PFSK-1 (cell line): ENCODE data around the gene TET2.

ENCODE experiments used
- FOXP2 ChIP-seq: optimal IDR thresholded peaks from 2 replicates; pipeline ENCODE3; 2011; ENCODE audit warnings: borderline replicate concordance, control low read depth, inconsistent platforms; ENCODE audit not compliant: insufficient read depth; ENCODE audit errors: extremely low read length, extremely low read depth
- POLR2AphosphoS5 ChIP-seq: IDR thresholded peaks from 2 replicates; pipeline ENCODE4 v1.6.1; 2012; ENCODE audit warnings: low read depth, mild to moderate bottlenecking, control low read depth, low read length, moderate library complexity
- SIN3A ChIP-seq: IDR thresholded peaks from 2 replicates; pipeline ENCODE4 v1.6.1; 2012; ENCODE audit warnings: mild to moderate bottlenecking, low read length, moderate library complexity, borderline replicate concordance; ENCODE audit not compliant: insufficient read depth
- TAF1 ChIP-seq: IDR thresholded peaks from 2 replicates; pipeline ENCODE4 v1.6.1; 2012; ENCODE audit warnings: low read length, control low read depth, borderline replicate concordance; ENCODE audit not compliant: insufficient read depth
- TF ChIP-seq, protein P1 (sequence below), 2 experiments: IDR thresholded peaks; 2 replicates each; pipeline versions ENCODE4 v1.6.1 to v1.8.0; 2011 to 2012; ENCODE audit warnings: low read depth in 2 of 2, low read length in 2 of 2, control low read depth in 1 of 2, inconsistent platforms in 1 of 2, mild to moderate bottlenecking in 1 of 2, moderate library complexity in 1 of 2; ENCODE audit not compliant: insufficient read depth in 1 of 2

The TET2 gene

DNA sequence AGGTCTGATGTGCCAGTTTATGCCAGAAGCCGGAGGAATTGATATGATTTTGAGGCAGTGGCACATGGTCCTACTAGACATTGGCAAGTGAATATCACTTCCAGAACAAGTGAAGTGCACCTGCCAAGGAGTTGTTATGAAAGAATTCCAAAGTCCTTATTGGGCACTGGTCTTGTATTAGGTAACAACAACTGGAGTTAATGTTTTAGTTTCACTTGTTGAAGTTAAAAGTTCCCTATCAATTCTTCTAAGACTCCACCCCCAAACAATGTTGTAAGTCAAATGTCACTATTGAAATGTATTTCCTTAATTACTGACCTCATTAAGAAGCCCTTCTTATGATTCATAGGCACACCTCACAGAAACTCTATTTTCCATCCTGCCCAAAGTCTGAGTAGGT lies 3.1 kb downstream of the TET2 start:
- TF ChIP-seq SIN3A (no peak), FOXP2 (no peak), TAF1 (no peak)
- TF ChIP-seq, protein P1, sequence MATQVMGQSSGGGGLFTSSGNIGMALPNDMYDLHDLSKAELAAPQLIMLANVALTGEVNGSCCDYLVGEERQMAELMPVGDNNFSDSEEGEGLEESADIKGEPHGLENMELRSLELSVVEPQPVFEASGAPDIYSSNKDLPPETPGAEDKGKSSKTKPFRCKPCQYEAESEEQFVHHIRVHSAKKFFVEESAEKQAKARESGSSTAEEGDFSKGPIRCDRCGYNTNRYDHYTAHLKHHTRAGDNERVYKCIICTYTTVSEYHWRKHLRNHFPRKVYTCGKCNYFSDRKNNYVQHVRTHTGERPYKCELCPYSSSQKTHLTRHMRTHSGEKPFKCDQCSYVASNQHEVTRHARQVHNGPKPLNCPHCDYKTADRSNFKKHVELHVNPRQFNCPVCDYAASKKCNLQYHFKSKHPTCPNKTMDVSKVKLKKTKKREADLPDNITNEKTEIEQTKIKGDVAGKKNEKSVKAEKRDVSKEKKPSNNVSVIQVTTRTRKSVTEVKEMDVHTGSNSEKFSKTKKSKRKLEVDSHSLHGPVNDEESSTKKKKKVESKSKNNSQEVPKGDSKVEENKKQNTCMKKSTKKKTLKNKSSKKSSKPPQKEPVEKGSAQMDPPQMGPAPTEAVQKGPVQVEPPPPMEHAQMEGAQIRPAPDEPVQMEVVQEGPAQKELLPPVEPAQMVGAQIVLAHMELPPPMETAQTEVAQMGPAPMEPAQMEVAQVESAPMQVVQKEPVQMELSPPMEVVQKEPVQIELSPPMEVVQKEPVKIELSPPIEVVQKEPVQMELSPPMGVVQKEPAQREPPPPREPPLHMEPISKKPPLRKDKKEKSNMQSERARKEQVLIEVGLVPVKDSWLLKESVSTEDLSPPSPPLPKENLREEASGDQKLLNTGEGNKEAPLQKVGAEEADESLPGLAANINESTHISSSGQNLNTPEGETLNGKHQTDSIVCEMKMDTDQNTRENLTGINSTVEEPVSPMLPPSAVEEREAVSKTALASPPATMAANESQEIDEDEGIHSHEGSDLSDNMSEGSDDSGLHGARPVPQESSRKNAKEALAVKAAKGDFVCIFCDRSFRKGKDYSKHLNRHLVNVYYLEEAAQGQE (IDR thresholded peaks at IDR 0.05; ENCODE audit: insufficient read depth in 1 of 2, low read depth in 2 of 2, low read length in 2 of 2), result no peak

- TF ChIP-seq FOXP2, result no peak
- TF ChIP-seq POLR2AphosphoS5, result no peak
- TF ChIP-seq, protein P1 (IDR thresholded peaks at IDR 0.05; ENCODE audit: insufficient read depth in 1 of 2, low read depth in 2 of 2, low read length in 2 of 2), result no peak
- TF ChIP-seq SIN3A, result no peak
- TF ChIP-seq TAF1, result no peak
Measured at GRCh38 chr4:105150503-105150902, 3.8 kb downstream of the TET2 start.

- TF ChIP-seq, protein P1 (IDR thresholded peaks at IDR 0.05; ENCODE audit: insufficient read depth in 1 of 2, low read depth in 2 of 2, low read length in 2 of 2), result no peak
- TF ChIP-seq TAF1 (no peak), SIN3A (no peak), FOXP2 (no peak), POLR2AphosphoS5 (no peak)
Measured at GRCh38 chr4:105153749-105154148, 7.1 kb downstream of the TET2 start.

GRCh38 chr4:105154576-105154975 lies 7.9 kb downstream of the TET2 start:
- TF ChIP-seq SIN3A, result no peak
- TF ChIP-seq, protein P1 (IDR thresholded peaks at IDR 0.05; ENCODE audit: insufficient read depth in 1 of 2, low read depth in 2 of 2, low read length in 2 of 2), result no peak
- TF ChIP-seq FOXP2, result no peak
- TF ChIP-seq POLR2AphosphoS5, result no peak
- no peak for TF ChIP-seq TAF1

DNA sequence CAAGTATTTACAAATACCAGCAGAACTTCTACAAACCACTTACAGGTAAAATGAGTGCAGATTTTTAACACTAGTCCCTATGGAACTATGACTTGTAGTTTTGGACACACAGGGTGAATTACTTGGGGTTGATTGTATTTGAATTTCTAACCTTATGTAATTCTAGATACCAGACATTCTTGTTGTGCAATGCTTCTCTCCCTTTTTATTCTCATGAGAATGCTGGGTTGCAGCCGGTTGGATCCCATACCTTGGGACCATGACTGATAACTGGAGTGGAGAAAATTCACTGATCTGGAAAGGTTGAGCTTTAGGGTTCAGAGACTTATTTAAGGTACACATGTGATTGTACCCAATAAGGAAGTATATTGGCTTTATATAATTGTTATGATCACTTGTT lies 8.8 kb downstream of the TET2 start:
- TF ChIP-seq, protein P1 (IDR thresholded peaks at IDR 0.05; ENCODE audit: insufficient read depth in 1 of 2, low read depth in 2 of 2, low read length in 2 of 2), result no peak
- no peak for TF ChIP-seq TAF1
- no peak for TF ChIP-seq POLR2AphosphoS5
- no peak for TF ChIP-seq SIN3A
- TF ChIP-seq FOXP2, result no peak
